ENCODE data around the gene NUP188. TPM values are rescaled to one million over a fixed set of nuclear protein-coding genes. Genes with fewer than 3 reads are reported as not detected.
A peak's percentile ranks its signal among the peaks of the same experiment; 100 is the strongest.

Gene NUP188
- polyA plus RNA-seq (ENCODE audit: low read depth in 6 of 6), result 10 to 100 TPM; 20.2 to 30.2 (median 24.7) TPM

- Mint-ChIP-seq H3K27me3 (no peaks in the 10 kb centered on the region), H3K36me3 (no peaks in the 10 kb centered on the region), H3K9me3 (no peaks in the 10 kb centered on the region), H3K4me3 (peak within 1 kb of the TSS; percentile 90 to 99 (median 98)), H3K27ac (peak within 1 kb of the TSS; percentile 98 to 99 (median 99)), H3K4me1 (peaks cover 25 to 33% (median 28%) of the 10 kb centered on the region in 3 donors)
- ATAC-seq (ENCODE audit: low read depth in 2 of 2) (peak; percentile 80 to 82), DNase-seq (peak; percentile 99)
These were observed at the start of gene NUP188, which contains the start of gene DOLK for GRCh38 chr9:128947527-128948301. Gene NUP188 (plus strand): TSS chr9:128947699. CDS start chr9:128947720, 21 bp downstream. Gene DOLK (minus strand): TSS chr9:128947603. CDS start chr9:128947303, 300 bp downstream.

GRCh38 chr9:128898382-128898781 lies 49.1 kb upstream of the NUP188 start:
- H3K9me3 Mint-ChIP-seq, result no peaks in the 10 kb centered on the region
- H3K36me3 Mint-ChIP-seq, result peaks cover 0 to 4% of the 10 kb centered on the region in 2 donors
- ATAC-seq (ENCODE audit: low read depth in 2 of 2) (no peak), DNase-seq (no peak)
- H3K27me3 Mint-ChIP-seq, result no peaks in the 10 kb centered on the region
- peak overlapping the region in 4 of 6 donors; percentile 54 to 92 (median 88) for H3K27ac Mint-ChIP-seq
- peak overlapping the region in 1 of 8 donors; percentile 47 for H3K4me3 Mint-ChIP-seq
- peaks cover 30 to 52% (median 45%) of the 10 kb centered on the region in 3 donors for H3K4me1 Mint-ChIP-seq

GRCh38 chr9:128898845-128899565 lies 48.5 kb upstream of the NUP188 start:
- H3K27ac Mint-ChIP-seq, result peak overlapping the region; percentile 66 to 99 (median 90)
- H3K9me3 Mint-ChIP-seq, result no peaks in the 10 kb centered on the region
- peaks cover 30 to 52% (median 43%) of the 10 kb centered on the region in 3 donors for H3K4me1 Mint-ChIP-seq
- ATAC-seq (ENCODE audit: low read depth in 2 of 2) (no peak), DNase-seq (no peak)
- H3K36me3 Mint-ChIP-seq, result peaks cover 0 to 4% of the 10 kb centered on the region in 2 donors
- H3K27me3 Mint-ChIP-seq, result no peaks in the 10 kb centered on the region
- peak overlapping the region in 2 of 8 donors; percentile 2 to 25 for H3K4me3 Mint-ChIP-seq

- DNase-seq, result no peak
- no peak for ATAC-seq (ENCODE audit: low read depth in 2 of 2)
- peaks cover 0 to 3% of the 10 kb centered on the region in 2 donors for H3K36me3 Mint-ChIP-seq
- H3K27me3 Mint-ChIP-seq, result no peaks in the 10 kb centered on the region
- peak overlapping the region; percentile 66 to 99 (median 90) for H3K27ac Mint-ChIP-seq
- peaks cover 29 to 51% (median 41%) of the 10 kb centered on the region in 3 donors for H3K4me1 Mint-ChIP-seq
- H3K9me3 Mint-ChIP-seq, result no peaks in the 10 kb centered on the region
- peak overlapping the region in 7 of 8 donors; percentile 2 to 70 (median 25) for H3K4me3 Mint-ChIP-seq
These were observed 47.8 kb upstream of the NUP188 start for GRCh38 chr9:128899566-128900322.

GRCh38 chr9:128901379-128901778 lies 46.1 kb upstream of the NUP188 start:
- H3K4me3 Mint-ChIP-seq, result peak overlapping the region in 5 of 8 donors; percentile 5 to 74 (median 29)
- H3K27ac Mint-ChIP-seq, result peak overlapping the region; percentile 41 to 99 (median 90)
- no peaks in the 10 kb centered on the region for H3K27me3 Mint-ChIP-seq
- no peak for ATAC-seq (ENCODE audit: low read depth in 2 of 2)
- DNase-seq, result no peak
- H3K36me3 Mint-ChIP-seq, result no peaks in the 10 kb centered on the region
- no peaks in the 10 kb centered on the region for H3K9me3 Mint-ChIP-seq
- peaks cover 25 to 43% (median 34%) of the 10 kb centered on the region in 3 donors for H3K4me1 Mint-ChIP-seq

GRCh38 chr9:128901822-128902221 lies 45.7 kb upstream of the NUP188 start:
- DNase-seq, result no peak
- peak in 1 of 2 donors; percentile 24 for ATAC-seq (ENCODE audit: low read depth in 2 of 2)
- Mint-ChIP-seq H3K27ac (peak overlapping the region; percentile 91 to 99 (median 98)), H3K4me1 (peaks cover 28 to 45% (median 30%) of the 10 kb centered on the region in 3 donors), H3K36me3 (no peaks in the 10 kb centered on the region), H3K4me3 (peak overlapping the region; percentile 49 to 90 (median 80)), H3K9me3 (no peaks in the 10 kb centered on the region), H3K27me3 (no peaks in the 10 kb centered on the region)

GRCh38 chr9:128902351-128903078 lies 45.0 kb upstream of the NUP188 start:
- Mint-ChIP-seq H3K9me3 (no peaks in the 10 kb centered on the region), H3K4me1 (peaks cover 28 to 45% (median 30%) of the 10 kb centered on the region in 3 donors), H3K27ac (peak overlapping the region; percentile 91 to 99 (median 98)), H3K36me3 (peaks cover 0 to 4% of the 10 kb centered on the region in 2 donors), H3K27me3 (no peaks in the 10 kb centered on the region), H3K4me3 (peak overlapping the region; percentile 49 to 90 (median 80))
- ATAC-seq (ENCODE audit: low read depth in 2 of 2), result peak; percentile 99
- peak; percentile 85 for DNase-seq

GRCh38 chr9:128903079-128903461 lies 44.4 kb upstream of the NUP188 start:
- H3K4me3 Mint-ChIP-seq, result peak overlapping the region in 6 of 8 donors; percentile 74 to 89 (median 80)
- DNase-seq (no peak), ATAC-seq (ENCODE audit: low read depth in 2 of 2) (no peak)
- H3K4me1 Mint-ChIP-seq, result peaks cover 28 to 41% (median 30%) of the 10 kb centered on the region in 3 donors
- H3K27me3 Mint-ChIP-seq, result no peaks in the 10 kb centered on the region
- no peaks in the 10 kb centered on the region for H3K9me3 Mint-ChIP-seq
- H3K27ac Mint-ChIP-seq, result peak overlapping the region; percentile 91 to 99 (median 98)
- H3K36me3 Mint-ChIP-seq, result peaks cover 4 to 9% of the 10 kb centered on the region in 2 donors

- H3K4me1 Mint-ChIP-seq, result peaks cover 24 to 40% (median 26%) of the 10 kb centered on the region in 3 donors
- no peak for DNase-seq
- H3K27ac Mint-ChIP-seq, result peak overlapping the region; percentile 41 to 99 (median 87)
- H3K9me3 Mint-ChIP-seq, result no peaks in the 10 kb centered on the region
- no peak for ATAC-seq (ENCODE audit: low read depth in 2 of 2)
- no peaks in the 10 kb centered on the region for H3K27me3 Mint-ChIP-seq
- H3K36me3 Mint-ChIP-seq, result peaks cover 13 to 18% of the 10 kb centered on the region in 2 donors
- no peak overlapping the region for H3K4me3 Mint-ChIP-seq
These were observed 43.5 kb upstream of the NUP188 start for GRCh38 chr9:128903871-128904620.

- Mint-ChIP-seq H3K36me3 (peaks cover 14 to 21% of the 10 kb centered on the region in 2 donors), H3K4me1 (peaks cover 15 to 22% (median 15%) of the 10 kb centered on the region in 3 donors), H3K27ac (peak overlapping the region in 3 of 6 donors; percentile 57 to 85 (median 65)), H3K27me3 (no peaks in the 10 kb centered on the region), H3K9me3 (no peaks in the 10 kb centered on the region), H3K4me3 (no peak overlapping the region)
- ATAC-seq (ENCODE audit: low read depth in 2 of 2), result no peak
- no peak for DNase-seq
These were observed 41.5 kb upstream of the NUP188 start for GRCh38 chr9:128905964-128906363.

- Mint-ChIP-seq H3K4me3 (peak overlapping the region in 1 of 8 donors; percentile 54), H3K36me3 (peaks cover 14 to 21% of the 10 kb centered on the region in 2 donors)
- no peak for DNase-seq
These were observed 40.8 kb upstream of the NUP188 start for GRCh38 chr9:128906741-128907140.

More at GRCh38 chr9:128906741-128907140, 40.8 kb upstream of the NUP188 start:
- Mint-ChIP-seq H3K9me3 (no peaks in the 10 kb centered on the region), H3K4me1 (peaks cover 11 to 20% (median 14%) of the 10 kb centered on the region in 3 donors), H3K27ac (peak overlapping the region in 1 of 6 donors; percentile 66), H3K27me3 (no peaks in the 10 kb centered on the region)
- no peak for ATAC-seq (ENCODE audit: low read depth in 2 of 2)

Measured in naive B cell (primary cell).